SU-DHL-6 (cell line): ENCODE results near the gene TEX54.

Source experiments
- EZH2phosphoT487 ChIP-seq: fragments of 200-600 bp; sonication (generic), shearing (Covaris generic); conservative IDR thresholded peaks from 2 replicates; pipeline ENCODE4 v1.6.1; 2018; ENCODE audit warnings: mild to moderate bottlenecking, antibody characterized with exemption, low read length, moderate library complexity, mixed read lengths
- TF ChIP-seq, protein P1 (sequence below): fragments of 200-600 bp; sonication (generic); IDR thresholded peaks from one replicate; pipeline ENCODE4 v1.5.1; 2017; ENCODE audit warnings: antibody characterized with exemption, mild to moderate bottlenecking, low read length, moderate library complexity; ENCODE audit not compliant: insufficient read depth, poor library complexity, severe bottlenecking

DNA sequence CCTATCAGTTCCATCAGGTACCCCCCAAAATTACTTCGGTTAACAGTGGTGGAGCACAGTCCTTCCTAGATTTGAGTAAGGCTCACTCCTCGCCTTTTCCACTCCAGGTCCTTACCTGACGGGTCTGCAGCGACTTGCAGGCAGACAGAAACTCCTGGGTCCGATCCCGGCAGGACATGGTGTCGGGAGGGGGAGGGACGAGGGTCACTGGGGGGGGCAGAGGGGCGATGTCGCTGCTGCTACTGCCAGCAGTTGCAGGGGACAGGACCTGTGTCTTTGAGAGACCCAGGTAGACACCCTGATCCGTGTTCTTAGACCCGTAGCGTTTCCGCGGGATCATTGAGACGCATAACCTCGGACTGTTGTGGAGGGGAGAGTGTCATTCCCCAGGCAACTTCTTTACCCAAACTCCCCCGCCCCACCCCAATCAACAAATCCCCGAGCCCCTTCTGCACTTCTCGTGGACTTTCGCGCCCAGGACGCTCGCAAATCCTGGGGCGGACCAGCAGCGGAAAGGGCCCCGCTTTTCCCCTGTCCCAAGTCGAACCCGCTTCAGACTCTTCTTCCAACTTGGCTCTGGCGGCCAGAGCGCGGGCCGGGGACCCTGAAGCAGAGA, 1.6 kb downstream of the TEX54 start:
- TF ChIP-seq, protein P1, sequence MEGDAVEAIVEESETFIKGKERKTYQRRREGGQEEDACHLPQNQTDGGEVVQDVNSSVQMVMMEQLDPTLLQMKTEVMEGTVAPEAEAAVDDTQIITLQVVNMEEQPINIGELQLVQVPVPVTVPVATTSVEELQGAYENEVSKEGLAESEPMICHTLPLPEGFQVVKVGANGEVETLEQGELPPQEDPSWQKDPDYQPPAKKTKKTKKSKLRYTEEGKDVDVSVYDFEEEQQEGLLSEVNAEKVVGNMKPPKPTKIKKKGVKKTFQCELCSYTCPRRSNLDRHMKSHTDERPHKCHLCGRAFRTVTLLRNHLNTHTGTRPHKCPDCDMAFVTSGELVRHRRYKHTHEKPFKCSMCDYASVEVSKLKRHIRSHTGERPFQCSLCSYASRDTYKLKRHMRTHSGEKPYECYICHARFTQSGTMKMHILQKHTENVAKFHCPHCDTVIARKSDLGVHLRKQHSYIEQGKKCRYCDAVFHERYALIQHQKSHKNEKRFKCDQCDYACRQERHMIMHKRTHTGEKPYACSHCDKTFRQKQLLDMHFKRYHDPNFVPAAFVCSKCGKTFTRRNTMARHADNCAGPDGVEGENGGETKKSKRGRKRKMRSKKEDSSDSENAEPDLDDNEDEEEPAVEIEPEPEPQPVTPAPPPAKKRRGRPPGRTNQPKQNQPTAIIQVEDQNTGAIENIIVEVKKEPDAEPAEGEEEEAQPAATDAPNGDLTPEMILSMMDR = no peak
- TF ChIP-seq EZH2phosphoT487 = no peak
